SU-DHL-6 (cell line): Measurements from ENCODE around the gene SRXN1.

Source experiments
- EZH2phosphoT487 ChIP-seq: fragments of 200-600 bp; sonication (generic), shearing (Covaris generic); conservative IDR thresholded peaks from 2 replicates; pipeline ENCODE4 v1.6.1; 2018; ENCODE audit warnings: mild to moderate bottlenecking, antibody characterized with exemption, low read length, moderate library complexity, mixed read lengths
- TF ChIP-seq, protein P1 (sequence below): fragments of 200-600 bp; sonication (generic); IDR thresholded peaks from one replicate; pipeline ENCODE4 v1.5.1; 2017; ENCODE audit warnings: antibody characterized with exemption, mild to moderate bottlenecking, low read length, moderate library complexity; ENCODE audit not compliant: insufficient read depth, poor library complexity, severe bottlenecking

DNA sequence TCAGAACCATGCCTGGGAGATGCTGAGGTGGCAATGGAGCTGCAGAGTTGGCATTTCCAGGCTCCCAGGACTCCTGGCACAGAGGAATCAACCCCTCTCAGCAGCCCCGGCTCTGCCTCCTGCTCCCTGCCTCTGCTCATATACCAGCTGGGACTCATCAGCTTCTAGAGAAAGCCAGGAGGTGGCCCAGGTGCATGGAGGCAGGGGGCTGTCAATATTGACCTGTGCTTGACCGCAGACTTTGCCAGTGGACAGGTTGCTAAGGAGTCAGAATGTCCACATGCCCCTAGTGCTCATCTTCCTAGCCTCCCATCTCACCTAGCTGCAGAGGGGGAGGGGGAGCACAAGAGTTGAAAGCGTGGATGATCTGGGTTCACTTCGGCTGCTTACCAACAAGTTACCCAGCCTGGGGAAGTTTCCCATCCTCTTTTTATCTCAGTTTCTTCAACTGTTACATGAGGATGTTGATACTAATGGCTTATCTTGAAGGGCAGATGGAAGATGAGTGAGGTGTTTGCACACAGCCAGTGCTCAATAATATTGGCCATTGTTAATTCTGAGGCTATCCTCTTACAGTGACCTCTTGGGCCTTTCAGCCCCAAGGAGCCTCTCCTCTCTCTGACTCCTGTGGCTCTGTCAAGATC, 31.8 kb upstream of the SRXN1 start:
- TF ChIP-seq, protein P1, sequence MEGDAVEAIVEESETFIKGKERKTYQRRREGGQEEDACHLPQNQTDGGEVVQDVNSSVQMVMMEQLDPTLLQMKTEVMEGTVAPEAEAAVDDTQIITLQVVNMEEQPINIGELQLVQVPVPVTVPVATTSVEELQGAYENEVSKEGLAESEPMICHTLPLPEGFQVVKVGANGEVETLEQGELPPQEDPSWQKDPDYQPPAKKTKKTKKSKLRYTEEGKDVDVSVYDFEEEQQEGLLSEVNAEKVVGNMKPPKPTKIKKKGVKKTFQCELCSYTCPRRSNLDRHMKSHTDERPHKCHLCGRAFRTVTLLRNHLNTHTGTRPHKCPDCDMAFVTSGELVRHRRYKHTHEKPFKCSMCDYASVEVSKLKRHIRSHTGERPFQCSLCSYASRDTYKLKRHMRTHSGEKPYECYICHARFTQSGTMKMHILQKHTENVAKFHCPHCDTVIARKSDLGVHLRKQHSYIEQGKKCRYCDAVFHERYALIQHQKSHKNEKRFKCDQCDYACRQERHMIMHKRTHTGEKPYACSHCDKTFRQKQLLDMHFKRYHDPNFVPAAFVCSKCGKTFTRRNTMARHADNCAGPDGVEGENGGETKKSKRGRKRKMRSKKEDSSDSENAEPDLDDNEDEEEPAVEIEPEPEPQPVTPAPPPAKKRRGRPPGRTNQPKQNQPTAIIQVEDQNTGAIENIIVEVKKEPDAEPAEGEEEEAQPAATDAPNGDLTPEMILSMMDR = no peak
- TF ChIP-seq EZH2phosphoT487 = no peak
